ENCODE data around the gene RNF135. TPM values are rescaled to one million over a fixed set of nuclear protein-coding genes. Genes with fewer than 3 reads are reported as not detected.

Gene RNF135
- total RNA-seq, 1 donor from 2014 or later: 5.6 TPM

GRCh38 chr17:30997842-30998241, 27.0 kb downstream of the RNF135 start:
- no peak overlapping the region for H3K27ac Mint-ChIP-seq
- H3K9me3 Mint-ChIP-seq (ENCODE audit: low read depth): no peaks in the 10 kb centered on the region
- no peak overlapping the region for H3K4me3 Mint-ChIP-seq (ENCODE audit: low read depth)
- TF ChIP-seq, protein P1, sequence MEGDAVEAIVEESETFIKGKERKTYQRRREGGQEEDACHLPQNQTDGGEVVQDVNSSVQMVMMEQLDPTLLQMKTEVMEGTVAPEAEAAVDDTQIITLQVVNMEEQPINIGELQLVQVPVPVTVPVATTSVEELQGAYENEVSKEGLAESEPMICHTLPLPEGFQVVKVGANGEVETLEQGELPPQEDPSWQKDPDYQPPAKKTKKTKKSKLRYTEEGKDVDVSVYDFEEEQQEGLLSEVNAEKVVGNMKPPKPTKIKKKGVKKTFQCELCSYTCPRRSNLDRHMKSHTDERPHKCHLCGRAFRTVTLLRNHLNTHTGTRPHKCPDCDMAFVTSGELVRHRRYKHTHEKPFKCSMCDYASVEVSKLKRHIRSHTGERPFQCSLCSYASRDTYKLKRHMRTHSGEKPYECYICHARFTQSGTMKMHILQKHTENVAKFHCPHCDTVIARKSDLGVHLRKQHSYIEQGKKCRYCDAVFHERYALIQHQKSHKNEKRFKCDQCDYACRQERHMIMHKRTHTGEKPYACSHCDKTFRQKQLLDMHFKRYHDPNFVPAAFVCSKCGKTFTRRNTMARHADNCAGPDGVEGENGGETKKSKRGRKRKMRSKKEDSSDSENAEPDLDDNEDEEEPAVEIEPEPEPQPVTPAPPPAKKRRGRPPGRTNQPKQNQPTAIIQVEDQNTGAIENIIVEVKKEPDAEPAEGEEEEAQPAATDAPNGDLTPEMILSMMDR (IDR thresholded peaks at IDR 0.05; ENCODE audit: unreplicated experiment): no peak
- H3K27me3 Mint-ChIP-seq: no peaks in the 10 kb centered on the region
- H3K4me1 Mint-ChIP-seq (ENCODE audit: low read depth): peaks cover 5% of the 10 kb centered on the region
- H3K36me3 Mint-ChIP-seq (ENCODE audit: insufficient read depth): peaks cover 12% of the 10 kb centered on the region
- DNase-seq (ENCODE audit: low spot score, unreplicated experiment): no peak

DNA sequence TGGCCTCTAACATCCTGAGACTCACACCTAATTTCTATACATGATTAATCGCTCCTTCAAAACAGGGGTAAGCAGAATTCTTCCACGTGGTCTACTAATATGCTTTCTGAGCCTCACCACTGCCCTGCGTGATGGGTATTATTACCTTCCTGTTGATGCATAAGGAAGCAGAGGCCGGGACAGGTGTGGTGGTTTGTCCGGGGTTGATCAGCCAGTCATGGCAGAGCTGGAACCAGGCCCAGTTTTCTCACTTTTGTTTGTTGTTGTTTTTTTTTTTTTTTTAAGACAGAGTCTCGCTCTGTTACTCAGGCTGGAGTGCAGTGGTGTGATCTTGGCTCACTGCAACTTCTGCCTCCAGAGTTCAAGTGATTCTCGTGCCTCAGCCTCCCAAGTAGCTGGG, 31.2 kb downstream of the RNF135 start:
- peaks cover 1% of the 10 kb centered on the region for H3K4me1 Mint-ChIP-seq (ENCODE audit: low read depth)
- no peak overlapping the region for H3K4me3 Mint-ChIP-seq (ENCODE audit: low read depth)
- no peak for DNase-seq (ENCODE audit: low spot score, unreplicated experiment)
- peaks cover 14% of the 10 kb centered on the region for H3K36me3 Mint-ChIP-seq (ENCODE audit: insufficient read depth)
- no peaks in the 10 kb centered on the region for H3K9me3 Mint-ChIP-seq (ENCODE audit: low read depth)
- H3K27me3 Mint-ChIP-seq: no peaks in the 10 kb centered on the region
- H3K27ac Mint-ChIP-seq: no peak overlapping the region
- TF ChIP-seq, protein P1 (IDR thresholded peaks at IDR 0.05; ENCODE audit: unreplicated experiment): no peak

DNA sequence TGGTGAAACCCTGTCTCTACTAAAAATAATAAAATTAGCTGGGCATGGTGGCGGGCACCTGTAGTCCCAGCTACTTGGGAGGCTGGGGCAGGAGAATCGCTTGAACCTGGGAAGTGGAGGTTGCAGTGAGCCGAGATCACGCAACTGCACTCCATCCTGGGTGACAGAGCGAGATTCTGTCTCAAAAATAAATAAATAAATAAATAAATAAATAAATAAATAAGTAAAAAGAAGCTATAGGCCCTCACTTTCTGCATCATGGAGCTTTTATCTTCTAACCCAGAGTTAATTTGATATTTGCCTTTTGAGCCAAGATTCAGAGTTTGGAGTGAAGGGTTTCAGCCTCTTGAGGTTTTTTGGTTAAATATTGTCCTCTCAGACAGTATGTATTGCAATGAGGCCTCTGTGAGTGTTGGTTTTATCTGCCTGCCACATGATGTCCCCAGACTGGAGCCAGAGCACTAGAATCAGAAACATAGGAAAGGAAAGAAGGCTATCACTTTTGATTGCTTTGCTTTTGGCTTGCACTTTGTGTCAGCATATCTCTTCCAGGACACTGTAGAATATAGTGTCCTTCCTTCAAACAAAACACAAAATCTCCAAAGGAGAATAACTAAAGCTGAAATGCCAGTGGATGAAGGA, 32.5 kb downstream of the RNF135 start:
- no peak for DNase-seq (ENCODE audit: low spot score, unreplicated experiment)
- Mint-ChIP-seq H3K4me1 (ENCODE audit: low read depth) (peaks cover 7% of the 10 kb centered on the region), H3K27me3 (no peaks in the 10 kb centered on the region), H3K4me3 (ENCODE audit: low read depth) (no peak overlapping the region), H3K36me3 (ENCODE audit: insufficient read depth) (peaks cover 10% of the 10 kb centered on the region), H3K9me3 (ENCODE audit: low read depth) (no peaks in the 10 kb centered on the region), H3K27ac (no peak overlapping the region)
- TF ChIP-seq, protein P1 (IDR thresholded peaks at IDR 0.05; ENCODE audit: unreplicated experiment): no peak

DNA sequence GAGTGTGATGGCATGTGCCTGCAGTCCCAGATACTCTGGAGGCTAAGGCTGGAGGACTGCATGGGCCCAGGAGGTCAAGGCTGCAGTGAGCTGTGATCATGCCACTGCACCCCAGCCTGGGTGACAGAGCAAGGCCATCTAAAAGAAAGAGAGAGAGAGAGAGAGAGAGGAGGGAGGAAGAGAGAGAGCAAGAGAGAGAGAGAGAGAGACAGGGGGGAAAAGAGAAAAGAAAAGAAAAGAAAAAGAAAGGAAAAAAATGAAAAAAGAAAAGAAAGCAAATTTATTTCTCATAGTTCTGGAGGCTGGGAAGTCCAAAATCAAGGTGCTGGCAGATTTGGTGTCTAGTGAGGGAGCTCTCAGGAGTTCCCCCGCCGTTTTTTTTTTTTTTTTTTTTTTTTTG, 33.3 kb downstream of the RNF135 start:
- Mint-ChIP-seq H3K9me3 (ENCODE audit: low read depth) (no peaks in the 10 kb centered on the region), H3K36me3 (ENCODE audit: insufficient read depth) (peaks cover 8% of the 10 kb centered on the region), H3K4me1 (ENCODE audit: low read depth) (peaks cover 10% of the 10 kb centered on the region), H3K27me3 (peaks cover 2% of the 10 kb centered on the region), H3K27ac (no peak overlapping the region), H3K4me3 (ENCODE audit: low read depth) (no peak overlapping the region)
- DNase-seq (ENCODE audit: low spot score, unreplicated experiment): no peak
- TF ChIP-seq, protein P1 (IDR thresholded peaks at IDR 0.05; ENCODE audit: unreplicated experiment): no peak

DNA sequence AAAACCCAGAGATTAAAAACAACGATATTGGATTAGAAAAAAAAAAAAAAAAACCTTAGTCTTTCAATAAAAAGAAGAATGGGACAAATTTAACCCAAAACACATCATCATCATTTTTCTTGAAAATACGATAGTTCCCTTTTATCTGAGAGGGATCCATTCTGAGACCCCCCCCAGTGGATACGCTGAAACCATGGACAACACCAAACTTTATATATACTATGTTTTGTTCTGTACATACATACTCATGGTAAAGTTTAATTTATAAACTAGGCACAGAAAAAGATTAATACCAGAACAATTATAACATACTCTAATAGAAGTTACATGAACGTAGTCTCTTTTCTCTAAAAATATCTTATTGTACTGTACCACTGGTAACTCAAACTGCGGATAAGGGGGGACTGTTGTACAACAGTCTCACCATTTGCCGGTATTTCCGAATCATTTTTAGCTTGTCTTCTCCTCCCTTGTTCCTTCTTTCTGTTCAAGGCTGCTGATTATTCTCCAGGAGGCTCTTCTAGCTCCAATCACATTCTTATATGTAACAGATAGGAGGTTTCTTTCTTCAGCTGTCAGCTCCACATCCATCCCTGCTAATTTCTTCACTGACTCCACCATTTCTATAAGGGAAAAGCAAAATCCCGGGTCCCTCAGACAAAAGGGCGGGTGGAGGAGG, 37.0 kb downstream of the RNF135 start:
- Mint-ChIP-seq H3K4me3 (ENCODE audit: low read depth) (peak overlapping the region; percentile 88), H3K4me1 (ENCODE audit: low read depth) (peaks cover 12% of the 10 kb centered on the region), H3K9me3 (ENCODE audit: low read depth) (no peaks in the 10 kb centered on the region), H3K27ac (peak overlapping the region; percentile 89), H3K36me3 (ENCODE audit: insufficient read depth) (peaks cover 5% of the 10 kb centered on the region), H3K27me3 (peaks cover 14% of the 10 kb centered on the region)
- no peak for DNase-seq (ENCODE audit: low spot score, unreplicated experiment)
- TF ChIP-seq, protein P1 (IDR thresholded peaks at IDR 0.05; ENCODE audit: unreplicated experiment): no peak
